ENCODE results near the gene TRIM26.
"Not testable (repeated sequence)": the region's sequence is repeated elsewhere in the genome, so short reads cannot be mapped to it uniquely, and the experiment has no call there.

Gene TRIM26

GRCh38 chr6:30171677-30172471 is 41.3 kb downstream of the TRIM26 start:
- no peak for DNase-seq (ENCODE audit: insufficient read length, low spot score)
- no peak for FAIRE-seq

- DNase-seq (ENCODE audit: insufficient read length, low spot score), result peak; percentile 42
- FAIRE-seq, result no peak
Measured at GRCh38 chr6:30169658-30170614, 43.3 kb downstream of the TRIM26 start.

GRCh38 chr6:30168741-30169140 is 44.5 kb downstream of the TRIM26 start:
- FAIRE-seq, result no peak

GRCh38 chr6:30167101-30167500 is 46.1 kb downstream of the TRIM26 start:
- DNase-seq (ENCODE audit: insufficient read length, low spot score) (no peak), FAIRE-seq (no peak)

More at GRCh38 chr6:30168741-30169140, 44.5 kb downstream of the TRIM26 start:
- DNase-seq (ENCODE audit: insufficient read length, low spot score), result no peak

GRCh38 chr6:30165238-30165637 is 48.0 kb downstream of the TRIM26 start:
- not testable (repeated sequence) for FAIRE-seq; DNase-seq (ENCODE audit: insufficient read length, low spot score)

GRCh38 chr6:30164714-30165113 is 48.5 kb downstream of the TRIM26 start:
- FAIRE-seq, result no peak
- DNase-seq (ENCODE audit: insufficient read length, low spot score), result no peak

- DNase-seq (ENCODE audit: insufficient read length, low spot score), result no peak
- FAIRE-seq, result no peak
Measured at GRCh38 chr6:30163918-30164654, 49.1 kb downstream of the TRIM26 start.

GRCh38 chr6:30163090-30163917 is 49.9 kb downstream of the TRIM26 start, which contains the start of gene TRIM15:
Gene TRIM15 (plus strand): TSS chr6:30163546. CDS start chr6:30163685, 139 bp downstream.
- DNase-seq (ENCODE audit: insufficient read length, low spot score) (no peak), FAIRE-seq (no peak)

GRCh38 chr6:30162265-30163089 is 50.7 kb downstream of the TRIM26 start:
- DNase-seq (ENCODE audit: insufficient read length, low spot score) (no peak), FAIRE-seq (no peak)

- DNase-seq (ENCODE audit: insufficient read length, low spot score) (no peak), FAIRE-seq (no peak)
Measured at GRCh38 chr6:30160785-30161531, 52.2 kb downstream of the TRIM26 start, which contains the start of gene TRIM10. Gene TRIM10 (minus strand): TSS chr6:30161211. CDS start chr6:30160858, 353 bp downstream.

- FAIRE-seq, result no peak
- DNase-seq (ENCODE audit: insufficient read length, low spot score), result no peak
Measured at GRCh38 chr6:30160008-30160784, 53.0 kb downstream of the TRIM26 start.

GRCh38 chr6:30158475-30159040 is 54.6 kb downstream of the TRIM26 start:
- FAIRE-seq, result no peak

GRCh38 chr6:30157999-30158398 is 55.2 kb downstream of the TRIM26 start:
- FAIRE-seq (no peak), DNase-seq (ENCODE audit: insufficient read length, low spot score) (no peak)

More at GRCh38 chr6:30158475-30159040, 54.6 kb downstream of the TRIM26 start:
- no peak for DNase-seq (ENCODE audit: insufficient read length, low spot score)

- FAIRE-seq (no peak), DNase-seq (ENCODE audit: insufficient read length, low spot score) (no peak)
Measured at GRCh38 chr6:30157581-30157980, 55.6 kb downstream of the TRIM26 start.

- FAIRE-seq (no peak), DNase-seq (ENCODE audit: insufficient read length, low spot score) (no peak)
Measured at GRCh38 chr6:30156774-30157173, 56.4 kb downstream of the TRIM26 start.

GRCh38 chr6:30156262-30156599 is 57.0 kb downstream of the TRIM26 start:
- no peak for FAIRE-seq
- no peak for DNase-seq (ENCODE audit: insufficient read length, low spot score)

Measured in GM19239 (cell line).